ENCODE measurements around the gene HOXA9.

GRCh38 chr7:27160546-27161213 lies 4.7 kb downstream of the HOXA9 start:
- TF ChIP-seq POLR2A (IDR thresholded peaks at IDR 0.05) (no peak), CTCF (IDR thresholded peaks at IDR 0.05) (peak in 3 of 4 experiments; percentile 99 to 100 (median 99)), POLR2AphosphoS5 (IDR thresholded peaks at IDR 0.05) (no peak), EP300 (IDR thresholded peaks at IDR 0.05) (no peak)
